Fibroblast of skin of left quadriceps (primary cell): Measurements from ENCODE around the gene CAMTA1.
"Not testable (repeated sequence)": the region's sequence is repeated elsewhere in the genome, so short reads cannot be mapped to it uniquely, and the experiment has no call there.

Experiments
- DNase-seq, 2 experiments: peaks; one replicate each; pipeline ENCODE4 v3.0.0-alpha.2; 2013; ENCODE audit warnings: low read depth in 2 of 2

CAMTA1 gene

GRCh38 chr1:7769673-7770412, 984.6 kb downstream of the CAMTA1 start:
- no peak for DNase-seq

- no peak for DNase-seq
These were observed 985.4 kb downstream of the CAMTA1 start for GRCh38 chr1:7770669-7770996.

- DNase-seq = peak; percentile 35 to 46
These were observed 986.0 kb downstream of the CAMTA1 start, which contains the start of gene VAMP3 for GRCh38 chr1:7770997-7771822. TSS of gene VAMP3 (plus strand) at chr1:7771296. CDS start at chr1:7771384, 88 bp downstream.

- no peak for DNase-seq
These were observed 986.6 kb downstream of the CAMTA1 start for GRCh38 chr1:7771823-7772299.

- DNase-seq = no peak
These were observed 992.3 kb downstream of the CAMTA1 start for GRCh38 chr1:7777591-7777990.

GRCh38 chr1:7778133-7778628, 992.9 kb downstream of the CAMTA1 start:
- DNase-seq = no peak

- no peak for DNase-seq
These were observed 995.7 kb downstream of the CAMTA1 start for GRCh38 chr1:7780976-7781375.

- no peak for DNase-seq
These were observed 996.2 kb downstream of the CAMTA1 start for GRCh38 chr1:7781501-7781900.

- no peak for DNase-seq
These were observed 996.8 kb downstream of the CAMTA1 start for GRCh38 chr1:7781923-7782495.

GRCh38 chr1:7783178-7783711, 998.0 kb downstream of the CAMTA1 start:
- DNase-seq = no peak

GRCh38 chr1:7783826-7784491, 998.7 kb downstream of the CAMTA1 start, which contains the start of gene PER3:
TSS of gene PER3 (plus strand) at chr1:7784291. CDS start at chr1:7784878, 587 bp downstream.
- DNase-seq = peak; percentile 93

- DNase-seq = no peak
These were observed 999.3 kb downstream of the CAMTA1 start for GRCh38 chr1:7784492-7785071.

- DNase-seq = no peak
These were observed 999.9 kb downstream of the CAMTA1 start for GRCh38 chr1:7785108-7785507.

- DNase-seq = no peak
These were observed 1001.5 kb downstream of the CAMTA1 start for GRCh38 chr1:7786795-7787194.

- no peak for DNase-seq
These were observed 1004.6 kb downstream of the CAMTA1 start for GRCh38 chr1:7789828-7790227.

GRCh38 chr1:7791027-7791426, 1005.8 kb downstream of the CAMTA1 start:
- DNase-seq = not testable (repeated sequence)

GRCh38 chr1:7795406-7795805, 1010.2 kb downstream of the CAMTA1 start:
- DNase-seq = no peak

GRCh38 chr1:7805460-7805859, 1020.2 kb downstream of the CAMTA1 start:
- DNase-seq = no peak

GRCh38 chr1:7808253-7808844, 1023.1 kb downstream of the CAMTA1 start:
- DNase-seq = peak; percentile 4 to 6

- DNase-seq = no peak
These were observed 1024.5 kb downstream of the CAMTA1 start for GRCh38 chr1:7809742-7810141.

- peak; percentile 33 to 39 for DNase-seq
These were observed 1025.1 kb downstream of the CAMTA1 start for GRCh38 chr1:7810395-7810794.
